Measurements from ENCODE around the gene FUCA2.

Gene FUCA2

GRCh38 chr6:143555071-143555492 lies 43.6 kb upstream of the FUCA2 start:
- Histone ChIP-seq H3K27ac (no peak overlapping the region), H3K36me3 (no peaks in the 10 kb centered on the region), H3K9me3 (no peaks in the 10 kb centered on the region), H3K4me3 (ENCODE audit: low read depth in 1 of 2, low read length in 1 of 2) (no peak overlapping the region), H3K4me1 (ENCODE audit: control insufficient read depth in 1 of 2, insufficient read depth in 1 of 2, low read depth in 1 of 2, low read length in 1 of 2) (peaks cover 0 to 4% of the 10 kb centered on the region in 2 experiments), H3K27me3 (no peaks in the 10 kb centered on the region)
- no peak for TF ChIP-seq CTCF (IDR thresholded peaks at IDR 0.05)

- H3K27ac ChIP-seq, result no peak overlapping the region
- TF ChIP-seq CTCF (IDR thresholded peaks at IDR 0.05), result no peak
- no peaks in the 10 kb centered on the region for H3K9me3 ChIP-seq
- H3K4me3 ChIP-seq (ENCODE audit: low read depth in 1 of 2, low read length in 1 of 2), result no peak overlapping the region
- H3K4me1 ChIP-seq (ENCODE audit: control insufficient read depth in 1 of 2, insufficient read depth in 1 of 2, low read depth in 1 of 2, low read length in 1 of 2), result peaks cover 0 to 4% of the 10 kb centered on the region in 2 experiments
- H3K36me3 ChIP-seq, result no peaks in the 10 kb centered on the region
- H3K27me3 ChIP-seq, result no peaks in the 10 kb centered on the region
Observed at GRCh38 chr6:143553337-143553736, 41.8 kb upstream of the FUCA2 start.

GRCh38 chr6:143549949-143550268 lies 38.4 kb upstream of the FUCA2 start:
- no peaks in the 10 kb centered on the region for H3K36me3 ChIP-seq
- H3K4me3 ChIP-seq (ENCODE audit: low read depth in 1 of 2, low read length in 1 of 2), result no peak overlapping the region
- no peaks in the 10 kb centered on the region for H3K27me3 ChIP-seq
- no peaks in the 10 kb centered on the region for H3K9me3 ChIP-seq
- no peak overlapping the region for H3K27ac ChIP-seq
- no peak for TF ChIP-seq CTCF (IDR thresholded peaks at IDR 0.05)
- H3K4me1 ChIP-seq (ENCODE audit: control insufficient read depth in 1 of 2, insufficient read depth in 1 of 2, low read depth in 1 of 2, low read length in 1 of 2), result peaks cover 0 to under 1% of the 10 kb centered on the region in 2 experiments

- Histone ChIP-seq H3K4me1 (ENCODE audit: control insufficient read depth in 1 of 2, insufficient read depth in 1 of 2, low read depth in 1 of 2, low read length in 1 of 2) (no peaks in the 10 kb centered on the region), H3K9me3 (no peaks in the 10 kb centered on the region), H3K4me3 (ENCODE audit: low read depth in 1 of 2, low read length in 1 of 2) (no peak overlapping the region), H3K27me3 (no peaks in the 10 kb centered on the region), H3K36me3 (no peaks in the 10 kb centered on the region), H3K27ac (no peak overlapping the region)
- TF ChIP-seq CTCF (IDR thresholded peaks at IDR 0.05), result no peak
Observed at GRCh38 chr6:143549221-143549948, 37.9 kb upstream of the FUCA2 start.

- Histone ChIP-seq H3K36me3 (no peaks in the 10 kb centered on the region), H3K4me1 (ENCODE audit: control insufficient read depth in 1 of 2, insufficient read depth in 1 of 2, low read depth in 1 of 2, low read length in 1 of 2) (no peaks in the 10 kb centered on the region), H3K9me3 (no peaks in the 10 kb centered on the region), H3K4me3 (ENCODE audit: low read depth in 1 of 2, low read length in 1 of 2) (no peak overlapping the region), H3K27me3 (no peaks in the 10 kb centered on the region), H3K27ac (no peak overlapping the region)
- TF ChIP-seq CTCF (IDR thresholded peaks at IDR 0.05), result no peak
Observed at GRCh38 chr6:143546599-143546998, 35.1 kb upstream of the FUCA2 start.

Data from neutrophil (primary cell).